ENCODE data around the gene PDE7B. TPM values are rescaled to one million over a fixed set of nuclear protein-coding genes. Genes with fewer than 3 reads are reported as not detected.

The PDE7B gene
- total and polyA plus RNA-seq, 2 donors (not counting 1 experiment from before 2014, with no cell fraction given), result 7.9 to 21.5 TPM

DNA sequence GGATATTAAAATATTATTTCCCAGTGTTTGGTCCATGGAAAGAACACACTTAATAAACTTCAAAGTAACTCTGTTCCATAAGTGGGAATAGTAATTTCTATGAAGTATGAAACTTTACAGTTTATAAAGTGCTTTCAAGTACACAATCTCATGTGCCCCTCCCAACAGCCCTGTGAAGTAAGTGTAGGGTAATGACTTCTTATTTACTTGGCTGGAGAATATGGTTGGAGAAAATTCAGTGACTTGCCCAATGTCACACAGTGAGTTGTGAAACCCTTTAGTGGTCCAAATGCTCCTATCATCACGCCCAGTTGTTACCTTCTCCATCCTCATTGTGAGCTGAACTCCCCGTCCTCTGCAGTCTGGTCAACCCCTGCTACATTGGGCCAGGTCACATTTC is 141.2 kb downstream of the PDE7B start:
- Histone ChIP-seq H3K4me1 (ENCODE audit: control insufficient read depth, extremely low read depth, insufficient read depth, low read length) (peaks cover 4% of the 10 kb centered on the region), H3K9me3 (ENCODE audit: control insufficient read depth, insufficient read depth, low read depth, low read length) (no peaks in the 10 kb centered on the region), H3K36me3 (ENCODE audit: control insufficient read depth, insufficient read depth, low read length) (no peaks in the 10 kb centered on the region), H3K9ac (ENCODE audit: insufficient read depth, low read length) (no peak overlapping the region), H4K20me1 (ENCODE audit: control insufficient read depth, extremely low read depth, insufficient read depth, low read length) (no peaks in the 10 kb centered on the region), H3K79me2 (ENCODE audit: control insufficient read depth, insufficient read depth, low read length) (no peaks in the 10 kb centered on the region), H3K27ac (ENCODE audit: insufficient read depth, low read length) (no peak overlapping the region), H3K4me2 (ENCODE audit: extremely low read depth, insufficient read depth, low read length) (no peak overlapping the region), H3K27me3 (ENCODE audit: control insufficient read depth, insufficient read depth, low read length) (no peaks in the 10 kb centered on the region), H3K4me3 (replicated peaks in 1 of 4; ENCODE audit: control extremely low read depth in 1 of 4, insufficient read depth in 1 of 4, low read depth in 3 of 4, low read length in 4 of 4) (no peak overlapping the region), H2AFZ (ENCODE audit: low read length) (no peak overlapping the region)
- DNase-seq (ENCODE audit: low read depth in 2 of 2), result no peak
- no peak for TF ChIP-seq EZH2 (IDR thresholded peaks at IDR 0.05; ENCODE audit: low read length, missing control alignments)
- TF ChIP-seq, protein P1, sequence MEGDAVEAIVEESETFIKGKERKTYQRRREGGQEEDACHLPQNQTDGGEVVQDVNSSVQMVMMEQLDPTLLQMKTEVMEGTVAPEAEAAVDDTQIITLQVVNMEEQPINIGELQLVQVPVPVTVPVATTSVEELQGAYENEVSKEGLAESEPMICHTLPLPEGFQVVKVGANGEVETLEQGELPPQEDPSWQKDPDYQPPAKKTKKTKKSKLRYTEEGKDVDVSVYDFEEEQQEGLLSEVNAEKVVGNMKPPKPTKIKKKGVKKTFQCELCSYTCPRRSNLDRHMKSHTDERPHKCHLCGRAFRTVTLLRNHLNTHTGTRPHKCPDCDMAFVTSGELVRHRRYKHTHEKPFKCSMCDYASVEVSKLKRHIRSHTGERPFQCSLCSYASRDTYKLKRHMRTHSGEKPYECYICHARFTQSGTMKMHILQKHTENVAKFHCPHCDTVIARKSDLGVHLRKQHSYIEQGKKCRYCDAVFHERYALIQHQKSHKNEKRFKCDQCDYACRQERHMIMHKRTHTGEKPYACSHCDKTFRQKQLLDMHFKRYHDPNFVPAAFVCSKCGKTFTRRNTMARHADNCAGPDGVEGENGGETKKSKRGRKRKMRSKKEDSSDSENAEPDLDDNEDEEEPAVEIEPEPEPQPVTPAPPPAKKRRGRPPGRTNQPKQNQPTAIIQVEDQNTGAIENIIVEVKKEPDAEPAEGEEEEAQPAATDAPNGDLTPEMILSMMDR (conservative IDR thresholded peaks at IDR 0.05 in 1 of 2, IDR thresholded peaks at IDR 0.05 in 1 of 2; ENCODE audit: low read depth in 1 of 2, low read length in 2 of 2), result no peak

DNA sequence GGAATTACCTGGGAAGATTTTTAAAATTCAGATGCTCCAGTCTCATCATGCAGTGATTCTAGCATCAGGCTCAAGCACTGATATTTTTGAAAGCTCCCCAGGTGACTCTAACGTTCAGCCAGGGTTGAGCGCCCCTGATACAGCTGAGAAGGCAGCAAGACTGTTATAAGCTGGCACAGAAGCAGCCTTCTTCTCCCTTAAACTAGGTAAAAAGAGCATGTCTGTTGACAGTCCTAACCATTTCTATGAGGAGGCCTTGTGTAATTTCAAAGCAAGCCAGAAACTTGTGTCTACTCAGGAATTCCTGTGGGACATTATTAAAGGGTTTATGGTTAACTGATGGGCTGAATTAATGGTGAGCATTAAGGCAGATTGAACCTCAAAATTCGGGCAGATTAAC is 141.9 kb downstream of the PDE7B start:
- H3K27ac ChIP-seq (ENCODE audit: insufficient read depth, low read length), result no peak overlapping the region
- no peak for DNase-seq (ENCODE audit: low read depth in 2 of 2)
- TF ChIP-seq, protein P1 (conservative IDR thresholded peaks at IDR 0.05 in 1 of 2, IDR thresholded peaks at IDR 0.05 in 1 of 2; ENCODE audit: low read depth in 1 of 2, low read length in 2 of 2), result no peak
- TF ChIP-seq EZH2 (IDR thresholded peaks at IDR 0.05; ENCODE audit: low read length, missing control alignments), result no peak
- H3K9me3 ChIP-seq (ENCODE audit: control insufficient read depth, insufficient read depth, low read depth, low read length), result no peaks in the 10 kb centered on the region
- H3K27me3 ChIP-seq (ENCODE audit: control insufficient read depth, insufficient read depth, low read length), result no peaks in the 10 kb centered on the region
- no peak overlapping the region for H3K4me3 ChIP-seq (replicated peaks in 1 of 4; ENCODE audit: control extremely low read depth in 1 of 4, insufficient read depth in 1 of 4, low read depth in 3 of 4, low read length in 4 of 4)
- no peaks in the 10 kb centered on the region for H4K20me1 ChIP-seq (ENCODE audit: control insufficient read depth, extremely low read depth, insufficient read depth, low read length)
- no peak overlapping the region for H3K9ac ChIP-seq (ENCODE audit: insufficient read depth, low read length)
- peaks cover 4% of the 10 kb centered on the region for H3K4me1 ChIP-seq (ENCODE audit: control insufficient read depth, extremely low read depth, insufficient read depth, low read length)
- H2AFZ ChIP-seq (ENCODE audit: low read length), result no peak overlapping the region
- H3K36me3 ChIP-seq (ENCODE audit: control insufficient read depth, insufficient read depth, low read length), result no peaks in the 10 kb centered on the region
- H3K79me2 ChIP-seq (ENCODE audit: control insufficient read depth, insufficient read depth, low read length), result no peaks in the 10 kb centered on the region
- no peak overlapping the region for H3K4me2 ChIP-seq (ENCODE audit: extremely low read depth, insufficient read depth, low read length)

GRCh38 chr6:135994857-135995544 is 143.5 kb downstream of the PDE7B start:
- Histone ChIP-seq H3K4me1 (ENCODE audit: control insufficient read depth, extremely low read depth, insufficient read depth, low read length) (peaks cover 4% of the 10 kb centered on the region), H3K9me3 (ENCODE audit: control insufficient read depth, insufficient read depth, low read depth, low read length) (no peaks in the 10 kb centered on the region), H3K36me3 (ENCODE audit: control insufficient read depth, insufficient read depth, low read length) (no peaks in the 10 kb centered on the region), H3K27me3 (ENCODE audit: control insufficient read depth, insufficient read depth, low read length) (no peaks in the 10 kb centered on the region), H3K4me2 (ENCODE audit: extremely low read depth, insufficient read depth, low read length) (peak overlapping the region; percentile 89), H3K27ac (ENCODE audit: insufficient read depth, low read length) (peak overlapping the region; percentile 85), H3K9ac (ENCODE audit: insufficient read depth, low read length) (no peak overlapping the region), H2AFZ (ENCODE audit: low read length) (peak overlapping the region; percentile 80), H4K20me1 (ENCODE audit: control insufficient read depth, extremely low read depth, insufficient read depth, low read length) (no peaks in the 10 kb centered on the region), H3K4me3 (replicated peaks in 1 of 4; ENCODE audit: control extremely low read depth in 1 of 4, insufficient read depth in 1 of 4, low read depth in 3 of 4, low read length in 4 of 4) (peak overlapping the region in 1 of 4 experiments; percentile 8), H3K79me2 (ENCODE audit: control insufficient read depth, insufficient read depth, low read length) (no peaks in the 10 kb centered on the region)
- no peak for TF ChIP-seq EZH2 (IDR thresholded peaks at IDR 0.05; ENCODE audit: low read length, missing control alignments)
- TF ChIP-seq, protein P1 (conservative IDR thresholded peaks at IDR 0.05 in 1 of 2, IDR thresholded peaks at IDR 0.05 in 1 of 2; ENCODE audit: low read depth in 1 of 2, low read length in 2 of 2), result no peak
- peak; percentile 86 to 89 for DNase-seq (ENCODE audit: low read depth in 2 of 2)

Data from fibroblast of lung (primary cell).